ENCODE measurements around the gene ATG101.

GRCh38 chr12:52093346-52093745 is 23.6 kb downstream of the ATG101 start:
- no peak for TF ChIP-seq POLR2A (IDR thresholded peaks at IDR 0.05)
- TF ChIP-seq CTCF (IDR thresholded peaks at IDR 0.05 in 4 of 5, conservative IDR thresholded peaks at IDR 0.05 in 1 of 5) = no peak
